GM19463 (cell line): ENCODE results near the gene CDS1.
"Not testable (repeated sequence)": the region's sequence is repeated elsewhere in the genome, so short reads cannot be mapped to it uniquely, and the experiment has no call there.

Experiments used
- ATAC-seq: cut with Tn5 transposase; IDR thresholded peaks from one replicate; pipeline ENCODE4 v1.9.1; 2021; ENCODE audit warnings: mild to moderate bottlenecking, moderate library complexity; ENCODE audit not compliant: unreplicated experiment

CDS1 gene

GRCh38 chr4:84582988-84583875 lies at the start of gene CDS1:
CDS1 (plus strand) TSS chr4:84583127; CDS start chr4:84583402, 275 bp downstream.
- ATAC-seq, result peak; percentile 36

DNA sequence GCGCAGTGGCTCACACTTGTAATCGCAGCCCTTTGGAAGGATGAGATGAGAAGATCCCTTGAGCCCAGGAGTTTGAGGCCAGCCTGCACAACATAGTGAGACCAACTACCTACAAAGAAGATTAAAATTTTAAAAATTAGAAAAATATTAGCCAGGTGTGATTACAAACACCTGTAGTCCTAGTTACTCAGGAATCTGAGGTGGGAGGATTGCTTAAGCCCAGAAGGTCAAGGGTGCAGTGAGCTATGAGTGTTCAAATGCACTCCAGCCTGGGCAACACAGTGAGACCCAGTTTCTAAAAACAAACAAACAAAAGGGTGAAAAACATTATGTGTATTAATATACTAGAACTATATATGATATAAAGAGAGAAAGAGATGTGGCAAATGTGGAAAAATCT lies 47.0 kb upstream of the CDS1 start:
- ATAC-seq, result no peak

DNA sequence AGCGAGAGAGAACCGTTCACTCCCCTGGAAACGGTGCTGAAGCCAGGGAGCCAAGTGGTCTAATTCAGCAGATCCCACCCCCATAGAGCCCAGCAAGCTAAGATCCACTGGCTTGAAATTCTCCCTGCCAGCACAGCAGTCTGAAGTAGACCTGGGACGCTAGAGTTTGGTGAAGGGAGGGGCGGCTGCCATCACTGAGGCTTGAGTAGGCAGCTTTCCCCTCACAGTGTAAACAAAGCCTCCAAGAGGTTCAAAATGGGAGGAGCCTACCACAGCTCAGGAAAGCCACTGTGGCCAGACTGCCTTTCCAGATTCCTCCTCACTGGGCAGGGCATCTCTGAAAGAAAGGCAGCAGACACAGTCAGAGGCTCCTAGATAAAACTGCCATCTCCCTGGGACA lies 37.8 kb upstream of the CDS1 start:
- no peak for ATAC-seq

- no peak for ATAC-seq
These were observed 35.7 kb upstream of the CDS1 start for GRCh38 chr4:84547211-84547610.

DNA sequence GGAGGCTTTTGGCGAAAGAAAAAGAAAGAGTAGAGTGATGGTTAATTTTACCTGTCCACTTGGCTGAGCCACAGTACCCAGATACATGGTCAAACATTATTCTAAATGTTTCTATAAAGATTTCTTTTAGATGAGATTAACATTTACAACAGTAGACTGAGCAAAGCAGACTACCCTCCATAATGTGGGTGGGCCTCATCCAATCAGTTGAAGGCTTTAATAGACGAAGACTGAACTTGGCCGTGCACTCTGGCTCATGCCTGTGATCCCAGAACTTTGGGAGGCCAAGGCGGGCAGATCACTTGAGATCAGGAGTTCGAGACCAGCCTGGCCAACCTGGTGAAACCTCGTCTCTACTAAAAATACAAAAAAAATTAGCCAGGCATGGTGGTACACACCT lies 33.7 kb upstream of the CDS1 start:
- ATAC-seq, result not testable (repeated sequence)

- no peak for ATAC-seq
These were observed 20.8 kb upstream of the CDS1 start for GRCh38 chr4:84562156-84562555.

DNA sequence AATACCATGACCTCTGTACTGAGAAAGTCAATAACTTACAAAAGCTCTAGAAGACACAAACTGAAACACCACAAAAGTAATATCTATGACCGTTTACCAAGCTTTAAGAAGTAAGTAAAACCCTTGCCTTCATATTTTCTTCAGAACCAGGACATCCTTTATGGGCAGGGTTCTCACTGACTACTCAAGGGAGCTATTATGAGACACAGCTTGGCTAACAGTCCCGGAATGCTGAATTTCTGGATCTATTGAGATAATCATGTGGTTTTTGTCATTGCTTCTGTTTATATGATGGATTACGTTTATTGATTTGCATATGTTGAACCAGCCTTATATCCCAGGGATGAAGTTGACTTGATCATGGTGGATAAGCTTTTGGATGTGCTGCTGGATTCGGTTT lies 19.9 kb upstream of the CDS1 start:
- ATAC-seq, result no peak

DNA sequence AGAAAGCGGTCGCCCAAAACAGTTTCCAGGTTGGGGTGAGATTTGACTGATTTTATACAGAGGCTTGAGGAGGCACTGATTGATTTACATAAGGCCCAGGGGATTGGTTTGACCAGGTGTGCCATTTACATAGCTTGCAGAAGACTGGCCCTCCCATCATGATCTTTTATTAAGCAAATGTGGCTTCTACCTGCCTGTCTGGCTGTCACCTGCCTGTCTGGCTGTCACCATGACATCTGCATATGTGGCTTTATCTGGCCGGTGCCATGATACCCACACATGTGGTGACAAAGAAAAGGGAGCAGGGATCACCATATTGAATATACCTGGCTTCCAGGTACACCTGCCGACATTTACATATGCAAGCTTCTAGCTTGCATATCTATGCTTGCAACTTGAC lies 17.0 kb upstream of the CDS1 start:
- no peak for ATAC-seq

DNA sequence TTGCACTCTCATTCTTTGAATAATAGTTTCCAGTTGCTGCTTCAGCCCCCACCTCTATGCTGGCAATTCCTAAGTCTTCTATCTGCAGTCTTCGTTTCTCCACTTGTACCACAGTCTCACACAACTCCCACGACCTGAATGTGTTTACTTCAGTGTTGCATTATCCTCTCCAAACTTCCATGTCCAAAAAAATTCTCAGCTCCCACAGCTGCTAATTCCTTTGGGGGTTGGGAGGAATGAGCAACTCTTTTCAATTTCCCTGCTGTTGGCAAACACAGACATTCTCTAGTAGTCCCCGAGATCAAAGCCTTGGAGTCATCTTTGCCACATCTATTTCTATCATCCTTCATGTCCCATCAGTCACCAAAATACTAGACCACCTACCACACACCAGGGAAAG lies 14.4 kb upstream of the CDS1 start:
- no peak for ATAC-seq

GRCh38 chr4:84569009-84569408 lies 13.9 kb upstream of the CDS1 start:
- ATAC-seq, result no peak

DNA sequence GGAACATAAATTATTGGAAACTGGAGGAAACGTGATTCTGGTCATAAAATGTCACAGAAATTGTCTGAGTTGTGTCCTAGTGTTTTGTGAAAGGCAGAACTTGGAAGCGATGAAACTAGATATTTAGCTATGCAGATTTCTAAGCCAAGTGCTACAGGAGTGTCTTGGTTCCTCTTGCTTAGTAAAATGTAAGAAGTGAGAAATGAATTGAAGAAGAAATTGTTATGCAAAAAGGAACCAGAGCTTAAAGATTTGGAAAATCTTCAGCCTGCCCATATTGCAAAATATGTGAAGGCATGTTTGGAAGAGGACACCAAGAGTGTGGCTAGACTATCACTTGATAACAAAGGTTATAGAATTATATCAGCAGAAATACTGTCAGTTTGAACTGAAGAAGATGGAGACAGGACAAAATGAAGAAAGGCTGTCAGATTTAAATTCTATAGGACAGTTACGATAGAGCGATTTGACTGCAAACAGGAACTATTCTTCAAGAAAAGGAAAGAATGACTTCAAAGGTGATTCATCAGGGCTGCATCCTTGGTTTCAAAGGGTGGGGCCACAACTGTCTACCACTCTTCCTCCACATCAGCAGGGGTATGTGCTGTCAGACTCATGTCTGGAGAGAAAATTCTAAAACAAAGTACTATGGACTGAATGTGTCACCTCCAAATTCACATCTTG lies 9.4 kb upstream of the CDS1 start:
- no peak for ATAC-seq

DNA sequence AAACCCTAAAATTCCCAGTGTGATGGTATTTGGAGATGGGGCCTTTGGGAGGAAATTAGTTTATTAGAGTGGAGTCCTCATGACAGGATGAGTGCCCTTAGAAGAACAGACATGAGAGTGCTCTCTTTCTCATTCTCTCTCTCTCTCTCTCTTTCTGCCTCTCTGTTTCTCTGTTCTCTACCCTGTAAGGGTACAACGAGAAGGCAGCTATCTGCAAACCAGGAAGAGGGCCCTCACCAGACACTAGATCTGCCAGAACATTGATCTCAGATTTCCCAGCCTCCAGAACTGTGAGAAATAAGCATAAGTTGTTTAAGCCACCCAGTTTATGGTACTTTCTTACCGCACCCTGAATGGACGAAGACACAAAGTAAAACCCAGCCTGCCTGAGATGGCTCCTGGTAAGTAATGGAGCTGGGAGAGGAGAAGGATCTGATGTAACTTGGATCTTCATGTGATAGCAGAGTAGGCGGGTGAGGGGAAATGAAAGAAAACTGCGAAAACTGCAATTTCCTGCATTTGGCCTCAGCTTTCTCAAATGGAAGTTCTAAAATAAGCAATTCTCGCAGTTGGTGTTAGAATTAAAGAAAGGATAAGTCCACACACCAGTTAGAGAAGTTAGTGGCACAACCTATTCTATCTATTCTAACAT lies 8.7 kb upstream of the CDS1 start:
- no peak for ATAC-seq

DNA sequence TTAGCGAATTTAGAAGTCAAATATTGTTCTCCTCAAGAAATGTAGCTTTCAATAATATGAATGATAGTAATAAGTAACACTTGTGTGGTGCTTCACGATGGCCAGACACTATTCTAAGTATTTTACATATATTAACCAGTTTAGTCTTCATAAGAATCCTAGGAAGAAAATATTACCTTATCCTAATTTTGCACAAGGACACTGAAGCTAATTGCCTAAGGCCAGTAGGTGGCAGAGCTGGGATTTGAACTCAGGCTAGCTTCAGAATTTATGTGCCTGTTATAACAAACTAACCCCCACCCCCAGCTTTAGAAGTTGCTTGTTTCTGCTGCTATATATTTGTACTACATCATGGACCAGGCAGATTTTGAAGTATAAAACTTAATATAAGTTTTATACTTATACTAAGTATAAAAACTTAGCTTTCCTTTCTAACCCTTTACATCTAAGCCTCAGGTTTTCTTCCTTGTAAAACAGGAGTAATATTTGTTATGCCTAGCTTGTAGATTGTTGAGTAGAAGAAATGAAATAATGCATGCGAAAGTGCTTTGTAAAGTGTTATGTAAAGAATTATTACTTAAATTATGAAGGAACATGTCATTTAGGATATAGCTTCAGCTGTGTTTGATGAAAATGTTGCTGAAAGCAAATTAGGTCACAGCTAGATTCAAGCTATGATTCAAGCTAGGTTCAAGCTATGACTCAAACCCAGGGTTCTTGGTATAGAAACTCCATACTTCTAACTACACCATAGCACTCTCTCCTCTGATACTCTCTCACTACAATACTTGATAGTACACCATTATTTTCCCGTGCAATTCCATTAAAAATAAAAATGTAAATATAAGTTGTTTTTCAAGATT lies 4.2 kb upstream of the CDS1 start:
- ATAC-seq, result no peak

DNA sequence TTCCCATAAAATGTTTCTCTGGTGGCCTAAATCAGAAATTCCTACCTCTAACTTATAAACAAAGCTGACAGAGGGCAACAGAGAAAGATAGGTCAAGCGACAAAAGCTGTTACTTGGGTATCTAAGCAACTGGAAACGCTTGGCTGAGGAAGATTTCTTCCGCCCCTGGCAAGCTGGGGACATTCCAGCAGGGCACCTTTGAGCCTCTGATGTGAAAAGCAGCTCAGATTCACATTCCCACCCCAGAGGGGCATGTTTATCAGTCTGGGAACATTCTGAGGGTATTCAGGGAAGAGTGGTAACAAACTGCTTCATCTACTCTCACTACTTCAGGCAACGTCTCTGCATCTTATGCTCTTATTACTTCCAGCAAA lies 3.5 kb upstream of the CDS1 start:
- no peak for ATAC-seq

DNA sequence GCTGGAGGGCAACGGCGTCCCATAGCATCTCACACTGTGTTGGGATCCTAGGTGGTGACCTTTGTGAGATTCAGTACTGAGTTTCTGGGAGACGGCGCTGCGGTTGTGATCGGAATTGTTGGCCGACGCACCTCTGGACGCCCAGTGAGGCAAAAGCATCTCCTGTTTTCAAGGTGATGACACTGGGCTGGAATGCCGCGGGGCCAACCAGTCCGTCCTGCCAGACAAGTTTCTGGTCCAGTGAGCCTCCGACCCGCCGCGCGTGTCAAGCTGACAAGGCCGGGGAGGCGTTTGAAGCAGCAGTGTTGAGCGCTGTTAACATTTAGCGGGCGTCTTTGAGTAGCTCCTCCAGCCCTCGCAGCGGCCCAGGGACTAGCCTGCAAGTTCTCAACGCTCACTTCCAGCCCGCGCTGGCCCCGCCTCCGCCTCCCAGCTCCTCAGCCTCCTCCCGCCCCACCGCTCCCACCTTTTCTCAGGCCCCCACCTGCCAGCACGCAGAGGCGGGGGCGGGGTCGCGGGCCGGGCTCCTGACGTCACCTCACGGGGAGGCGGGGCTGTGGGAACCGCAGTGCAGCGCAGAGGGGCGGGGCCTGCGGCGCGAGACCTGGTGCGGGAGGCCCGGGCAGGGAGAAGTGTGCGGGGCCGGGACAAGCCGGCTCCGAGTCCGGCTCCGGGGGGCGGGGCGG lies 482 bp upstream of the CDS1 start:
- ATAC-seq, result peak; percentile 82

DNA sequence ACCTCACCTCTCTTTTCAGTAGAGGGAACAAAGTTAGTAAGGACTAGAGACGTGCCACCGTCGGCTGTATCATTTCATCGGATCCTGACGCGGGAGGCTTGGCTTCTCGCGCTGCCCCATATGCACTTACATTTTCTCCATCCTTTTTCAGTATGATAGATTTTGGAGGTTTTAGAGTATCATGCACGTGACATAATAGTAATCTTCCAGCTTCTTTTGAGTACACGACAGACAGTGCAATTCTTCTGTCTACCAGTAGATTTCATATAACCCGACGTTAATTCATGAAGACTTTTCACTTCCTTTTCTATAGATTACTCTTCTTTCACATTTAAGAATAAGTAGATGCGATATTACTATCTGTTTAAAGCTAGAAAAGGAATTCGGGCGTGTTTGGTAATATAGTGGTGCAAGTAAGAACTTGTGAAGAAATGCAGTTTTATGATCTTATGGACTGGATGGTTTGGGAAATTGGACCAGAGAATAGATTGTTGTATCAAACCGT lies 1.0 kb downstream of the CDS1 start:
- no peak for ATAC-seq

GRCh38 chr4:84585251-84585650 lies 2.3 kb downstream of the CDS1 start:
- no peak for ATAC-seq

DNA sequence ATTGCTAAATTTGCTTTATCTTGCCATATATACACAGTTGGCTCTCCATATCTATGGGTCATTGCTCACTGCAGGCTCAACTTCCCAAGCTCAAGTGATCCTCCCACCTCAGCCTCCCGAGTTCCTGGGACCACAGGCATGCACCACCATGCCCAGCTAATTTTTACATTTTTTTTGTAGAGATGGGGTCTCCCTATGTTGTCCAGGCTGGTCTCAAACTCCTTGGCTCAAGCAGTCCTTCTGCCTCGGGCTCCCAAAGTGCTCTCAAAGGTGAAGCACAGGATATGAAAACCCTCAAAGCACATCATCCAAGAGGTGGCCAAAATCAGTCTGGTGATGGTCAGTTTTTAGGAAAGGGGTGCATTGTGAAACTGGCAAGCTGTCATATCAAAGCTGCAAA lies 11.8 kb downstream of the CDS1 start:
- no peak for ATAC-seq

GRCh38 chr4:84596826-84597225 lies 13.9 kb downstream of the CDS1 start:
- ATAC-seq, result no peak

- no peak for ATAC-seq
These were observed 14.5 kb downstream of the CDS1 start for GRCh38 chr4:84597450-84597849.
